Measurements from ENCODE around the gene TPP1.

- TF ChIP-seq CTCF (IDR thresholded peaks at IDR 0.05) (no peak), POLR2A (IDR thresholded peaks at IDR 0.05) (no peak)
Observed at GRCh38 chr11:6657346-6657745, 38.1 kb upstream of the TPP1 start.
